ENCODE results near the gene PGC. TPM values are rescaled to one million over a fixed set of nuclear protein-coding genes. Genes with fewer than 3 reads are reported as not detected.

The PGC gene
- total and polyA plus RNA-seq, 2 of the 8 experiments (the other 6 are each of a cell fraction or from before 2014, with no cell fraction given) = 0.09 TPM; not detected in 1

GRCh38 chr6:41690541-41691330, 56.5 kb downstream of the PGC start:
- Histone ChIP-seq H3K14ac (ENCODE audit: insufficient read length) (no peak overlapping the region), H4K5ac (ENCODE audit: insufficient read length, low read depth, low read length) (no peak overlapping the region), H4K20me1 (replicated peaks in 1 of 2; ENCODE audit: control insufficient read depth in 1 of 2, insufficient read depth in 2 of 2, low read length in 2 of 2) (no peaks in the 10 kb centered on the region), H2BK120ac (replicated peaks; ENCODE audit: low read depth, low read length) (no peak overlapping the region), H3K79me2 (ENCODE audit: control insufficient read depth in 1 of 2, insufficient read depth in 2 of 2, low read length in 2 of 2) (no peaks in the 10 kb centered on the region), H2AFZ (ENCODE audit: low read length) (no peak overlapping the region), H3K56ac (replicated peaks; ENCODE audit: insufficient read length, low read depth, low read length) (no peak overlapping the region), H3K18ac (ENCODE audit: extremely low read depth, low read length) (no peak overlapping the region; the same call in 1 of the 2 replicates), H2BK15ac (ENCODE audit: low read length) (peak overlapping the region; percentile 8; the same call in 1 of the 2 replicates), H3K36me3 (ENCODE audit: control insufficient read depth in 2 of 4, insufficient read depth in 4 of 4, low read length in 3 of 4) (no peaks in the 10 kb centered on the region), H3K23me2 (ENCODE audit: low read depth, low read length) (no peaks in the 10 kb centered on the region), H4K8ac (ENCODE audit: extremely low read depth, insufficient read depth, low read length) (no peak overlapping the region), H3K27me3 (replicated peaks in 1 of 4; ENCODE audit: control insufficient read depth in 3 of 4, extremely low read depth in 1 of 4, insufficient read depth in 3 of 4, low read length in 3 of 4) (no peaks in the 10 kb centered on the region), H3K79me1 (ENCODE audit: low read depth, low read length) (no peaks in the 10 kb centered on the region), H3K23ac (ENCODE audit: insufficient read length) (no peak overlapping the region), H3K4me1 (replicated peaks in 1 of 4; ENCODE audit: control insufficient read depth in 3 of 4, insufficient read depth in 4 of 4, low read length in 3 of 4) (peaks cover 5 to 16% (median 6%) of the 10 kb centered on the region in 4 experiments; a peak in 6 of 7 replicates), H3K4me3 (ENCODE audit: extremely low read depth in 1 of 4, insufficient read depth in 2 of 4, low read depth in 3 of 4, low read length in 4 of 4) (no peak overlapping the region), H2BK5ac (ENCODE audit: low read depth, low read length) (0 out of 2 replicates have a peak overlapping the region, but pooled peaks have one; percentile 39), H4K91ac (replicated peaks; ENCODE audit: insufficient read length, low read length) (no peak overlapping the region), H2BK20ac (ENCODE audit: low read length) (no peak overlapping the region), H3K4ac (replicated peaks; ENCODE audit: insufficient read length, low read depth, low read length) (no peak overlapping the region), H3K9ac (replicated peaks in 1 of 4; ENCODE audit: extremely low read depth in 1 of 4, low read depth in 3 of 4, low read length in 3 of 4) (no peak overlapping the region), H2AK5ac (ENCODE audit: low read depth, low read length) (no peak overlapping the region), H3K9me3 (ENCODE audit: insufficient read depth in 2 of 2, low read depth in 1 of 2, low read length in 1 of 2) (no peaks in the 10 kb centered on the region), H2BK12ac (ENCODE audit: low read depth, low read length) (no peak overlapping the region), H3K27ac (ENCODE audit: low read depth, low read length) (no peak overlapping the region), H3K4me2 (ENCODE audit: insufficient read depth in 1 of 2, low read depth in 2 of 2, low read length in 2 of 2) (no peak overlapping the region)
- ChIA-PET CTCF (ENCODE audit: partially characterized antibody) (interaction anchor here (0.6 to 14.1 kb wide), 9 partner anchors 6 to 353 kb away, joined by 3 to 299 read pairs (median 11); no protein-coding TSS in a partner anchor), POLR2A (ENCODE audit: partially characterized antibody) (interaction anchor here (1.4 kb wide), 1 partner anchor 50 kb away, joined by 4 read pairs; no protein-coding TSS in a partner anchor)
- WGBS, 2 experiments (ENCODE audit: extremely low coverage in 1 of 2, insufficient coverage in 1 of 2, insufficient read length in 1 of 2, insufficient replicate concordance in 2 of 2, low coverage in 1 of 2, low lambda C conversion rate in 2 of 2, missing lambda C conversion rate in 1 of 2) = 88% methylated on average over 19 of the region's 25 CpGs; no CpG with 5 or more reads in 1 of the 2 experiments
- DNase-seq (ENCODE audit: low read depth in 1 of 2, low spot score in 2 of 2) = no peak
- TF ChIP-seq TBP (IDR thresholded peaks at IDR 0.05; ENCODE audit: low read depth, low read length) (no peak), YY1 (IDR thresholded peaks at IDR 0.05; ENCODE audit: low read depth, low read length) (no peak), POLR2A (IDR thresholded peaks at IDR 0.05; ENCODE audit: control extremely low read depth in 1 of 2, low read depth in 2 of 2, low read length in 2 of 2) (no peak), CBX8 (IDR thresholded peaks at IDR 0.05; ENCODE audit: borderline replicate concordance, low read depth, low read length) (no peak), SIN3A (conservative IDR thresholded peaks at IDR 0.05 in 1 of 2, IDR thresholded peaks at IDR 0.05 in 1 of 2; ENCODE audit: low read depth in 1 of 2, low read length in 2 of 2) (no peak), JUND (IDR thresholded peaks at IDR 0.05; ENCODE audit: low read length) (no peak), PHF8 (conservative IDR thresholded peaks at IDR 0.05; ENCODE audit: low read depth, low read length) (no peak)
- TF ChIP-seq, protein P1, sequence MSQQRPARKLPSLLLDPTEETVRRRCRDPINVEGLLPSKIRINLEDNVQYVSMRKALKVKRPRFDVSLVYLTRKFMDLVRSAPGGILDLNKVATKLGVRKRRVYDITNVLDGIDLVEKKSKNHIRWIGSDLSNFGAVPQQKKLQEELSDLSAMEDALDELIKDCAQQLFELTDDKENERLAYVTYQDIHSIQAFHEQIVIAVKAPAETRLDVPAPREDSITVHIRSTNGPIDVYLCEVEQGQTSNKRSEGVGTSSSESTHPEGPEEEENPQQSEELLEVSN (IDR thresholded peaks at IDR 0.05) = no peak
- no peak for FAIRE-seq

Data from H1 (cell line).